A673 (cell line): ENCODE measurements around the gene SLC25A1. TPM values are rescaled to one million over a fixed set of nuclear protein-coding genes. Genes with fewer than 3 reads are reported as not detected.

Experiments
- BruUV-seq: library from RNA; stranded (reverse); fragments of 400-500 nt; replicated peaks from 2 replicates; lab custom pipeline; 2021; lab: Mats Ljungman, UMichigan
- CTCF ChIA-PET: fragments of 300-600 bp; sonication (Branson Sonifier 250); formaldehyde crosslinking; loops from one replicate; lab custom pipeline; 2022; ENCODE audit warnings: antibody characterized with exemption; lab: Charles Lee
- POLR2A ChIA-PET: fragments of 300-600 bp; sonication (Branson Sonifier 250); formaldehyde crosslinking; loops from one replicate; lab custom pipeline; 2022; ENCODE audit warnings: antibody characterized with exemption; ENCODE audit not compliant: low non-redundant PET; lab: Charles Lee
- DNase-seq: peaks from one replicate; pipeline ENCODE4 v3.0.0-alpha.2; 2015; ENCODE audit warnings: low spot score
- H3K27ac ChIP-seq: fragments of 200-600 bp; sonication (generic); 2 replicates; pipeline ENCODE4 v1.5.1; 2016; ENCODE audit warnings: mixed run types, low read depth, mild to moderate bottlenecking, mixed read lengths, antibody characterized with exemption, low read length; ENCODE audit not compliant: poor library complexity, severe bottlenecking
- H3K27me3 ChIP-seq: fragments of 200-600 bp; sonication (generic); replicated peaks from 2 replicates; pipeline ENCODE4 v1.6.1; 2017; ENCODE audit warnings: mixed run types, low read depth, mild to moderate bottlenecking, mixed read lengths, antibody characterized with exemption, low read length; ENCODE audit not compliant: insufficient read depth, poor library complexity
- H3K36me3 ChIP-seq: fragments of 200-600 bp; sonication (generic); 2 replicates; pipeline ENCODE4 v1.6.1; 2016; ENCODE audit warnings: mixed run types, mild to moderate bottlenecking, mixed read lengths, antibody characterized with exemption, low read length; ENCODE audit not compliant: insufficient read depth, poor library complexity, severe bottlenecking
- H3K4me1 ChIP-seq: fragments of 200-600 bp; sonication (generic); 2 replicates; pipeline ENCODE4 v1.6.1; 2017; ENCODE audit warnings: mixed run types, mild to moderate bottlenecking, mixed read lengths, antibody characterized with exemption, low read length; ENCODE audit not compliant: insufficient read depth, poor library complexity, severe bottlenecking
- H3K4me3 ChIP-seq: fragments of 200-600 bp; sonication (generic); 2 replicates; pipeline ENCODE4 v1.5.1; 2016; ENCODE audit warnings: low read depth, mixed run types, mild to moderate bottlenecking, mixed read lengths, low read length; ENCODE audit not compliant: poor library complexity, severe bottlenecking
- H3K9me3 ChIP-seq: fragments of 200-600 bp; sonication (generic); 2 replicates; pipeline ENCODE4 v1.6.1; 2016; ENCODE audit warnings: mixed run types, low read depth, mild to moderate bottlenecking, mixed read lengths, antibody characterized with exemption, low read length; ENCODE audit not compliant: poor library complexity, severe bottlenecking
- CTCF ChIP-seq: fragments of 300-800, 200-600 bp; sonication (generic); conservative IDR thresholded peaks from 2 replicates; pipeline ENCODE4 v1.5.1; 2017; ENCODE audit warnings: low read depth, mild to moderate bottlenecking, antibody characterized with exemption, low read length, moderate library complexity, mixed read lengths
- EZH2 ChIP-seq: fragments of 200-600 bp; sonication (generic); IDR thresholded peaks from 2 replicates; pipeline ENCODE4 v1.6.1; 2017; ENCODE audit warnings: borderline replicate concordance, low read depth, mild to moderate bottlenecking, mixed read lengths, antibody characterized with exemption, low read length; ENCODE audit not compliant: poor library complexity, severe bottlenecking
- intact Hi-C: fragments of 100-400 bp; cut with micrococcal nuclease; formaldehyde crosslinking; loops from one replicate; pipeline ENCODE4 v1.10.0; 2022; ENCODE audit not compliant: unreplicated experiment
- total RNA-seq: library from RNA; stranded (reverse); gene quantifications from 2 replicates; pipeline ENCODE4 v1.2.3, GENCODE V29; 2021

The SLC25A1 gene
- total RNA-seq, 1 experiment from 2014 or later = 91.0 TPM

- TF ChIP-seq EZH2 (no peak), CTCF (no peak)
- BruUV-seq = no TSS peak
- intact Hi-C loops = no loop called here
- no peak overlapping the region for H3K27ac ChIP-seq
- no peak for DNase-seq
- no peak overlapping the region for H3K4me3 ChIP-seq
- no peaks in the 10 kb centered on the region for H3K27me3 ChIP-seq
- POLR2A ChIA-PET = no interaction called here
- CTCF ChIA-PET = no interaction called here
- peaks cover 3% of the 10 kb centered on the region for H3K4me1 ChIP-seq
- H3K9me3 ChIP-seq = no peaks in the 10 kb centered on the region
- H3K36me3 ChIP-seq = no peaks in the 10 kb centered on the region
These were observed 45.1 kb upstream of the SLC25A1 start for GRCh38 chr22:19223617-19224016.

- ChIA-PET POLR2A (no interaction called here), CTCF (no interaction called here)
- H3K4me1 ChIP-seq = peaks cover 8% of the 10 kb centered on the region
- DNase-seq = no peak
- no peak overlapping the region for H3K4me3 ChIP-seq
- no peaks in the 10 kb centered on the region for H3K9me3 ChIP-seq
- intact Hi-C loops = no loop called here
- H3K27me3 ChIP-seq = no peaks in the 10 kb centered on the region
- no TSS peak for BruUV-seq
- no peak overlapping the region for H3K27ac ChIP-seq
- TF ChIP-seq CTCF = no peak
- TF ChIP-seq EZH2 = no peak
- H3K36me3 ChIP-seq = no peaks in the 10 kb centered on the region
These were observed 44.6 kb upstream of the SLC25A1 start for GRCh38 chr22:19223110-19223509.

DNA sequence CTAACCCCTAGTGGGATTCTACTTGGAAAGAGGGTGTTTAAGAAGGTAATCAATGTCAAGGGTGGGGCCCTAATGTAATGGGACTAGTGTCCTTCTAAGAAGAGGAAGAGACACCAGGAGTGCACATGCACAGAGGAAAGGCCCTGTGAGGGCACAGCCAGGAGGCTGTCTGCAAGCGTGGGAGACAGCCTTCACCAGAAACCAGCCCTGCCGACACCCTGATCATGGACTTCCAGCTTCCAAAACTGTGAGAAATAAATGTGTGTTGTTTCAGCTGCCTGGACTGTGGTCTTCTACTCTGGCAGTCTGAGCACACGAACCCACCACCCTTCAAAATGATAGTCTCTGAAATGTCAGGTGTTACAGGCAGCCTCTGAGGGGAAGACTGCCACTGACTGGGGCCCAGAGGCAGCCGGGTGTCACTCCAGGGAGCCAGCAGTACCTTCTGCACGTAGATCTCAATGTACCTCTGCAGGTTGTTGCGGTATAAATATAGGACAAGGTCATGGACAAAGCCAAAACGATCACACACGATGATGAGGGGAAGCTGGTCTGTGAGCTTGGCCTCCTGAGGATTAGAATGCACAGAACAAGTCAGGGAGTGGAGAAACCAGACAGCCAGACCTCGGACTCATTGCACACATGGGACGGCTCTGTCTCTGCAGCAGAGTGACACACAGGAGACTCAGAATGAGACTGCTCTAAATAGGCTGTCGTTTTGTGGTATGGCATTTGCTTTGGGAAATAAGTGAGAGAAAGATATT is 43.9 kb upstream of the SLC25A1 start:
- ChIA-PET CTCF (no interaction called here), POLR2A (no interaction called here)
- intact Hi-C loops = no loop called here

More for the DNA sequence above, 43.9 kb upstream of the SLC25A1 start:
- DNase-seq = no peak
- no peaks in the 10 kb centered on the region for H3K36me3 ChIP-seq
- H3K27me3 ChIP-seq = no peaks in the 10 kb centered on the region
- TF ChIP-seq EZH2 (no peak), CTCF (no peak)
- BruUV-seq = no TSS peak
- peaks cover 15% of the 10 kb centered on the region for H3K4me1 ChIP-seq
- no peak overlapping the region for H3K4me3 ChIP-seq
- no peak overlapping the region for H3K27ac ChIP-seq
- no peaks in the 10 kb centered on the region for H3K9me3 ChIP-seq
